Transverse colon (tissue), 4 donors: Measurements from ENCODE around the gene TRIM14. TPM values are rescaled to one million over a fixed set of nuclear protein-coding genes. Genes with fewer than 3 reads are reported as not detected.

Experiments used
- DNase-seq: peaks from one replicate; pipeline ENCODE4 v3.0.0-alpha.2; 2019
- H3K27ac ChIP-seq, 4 donors: fragments of 200-600 bp; sonication (generic); 2 replicates each; pipeline ENCODE4 v1.5.1; 2016 to 2018; ENCODE audit warnings: inconsistent platforms in 4 of 4
- H3K27me3 ChIP-seq: fragments of 200-600 bp; sonication (generic); 2 replicates; pipeline ENCODE4 v1.5.1; 2017; ENCODE audit warnings: inconsistent platforms
- H3K36me3 ChIP-seq, 4 donors: fragments of 200-600 bp; sonication (generic); 2 replicates each; pipeline ENCODE4 v1.5.1; 2017 to 2019; ENCODE audit warnings: inconsistent platforms in 4 of 4
- H3K4me1 ChIP-seq, 4 donors: fragments of 200-600 bp; sonication (generic); 2 replicates each; pipeline ENCODE4 v1.5.1; 2017 to 2020; ENCODE audit warnings: inconsistent platforms in 4 of 4
- H3K4me3 ChIP-seq, 4 donors: fragments of 200-600 bp; sonication (generic); 1 replicate in 1 of 4; 2 replicates in 3 of 4; pipeline versions ENCODE4 v1.5.1 to v1.6.1; 2017 to 2019; ENCODE audit warnings: inconsistent platforms in 4 of 4
- H3K9me3 ChIP-seq, 2 donors: fragments of 200-600 bp; sonication (generic); 2 replicates each; pipeline ENCODE4 v1.5.1; 2017 to 2019; ENCODE audit warnings: inconsistent platforms in 2 of 2
- CTCF ChIP-seq, 5 experiments: fragments of 200-600 bp in 3 of 5; fragments of 450-650 bp in 2 of 5; sonication (generic) in 3 of 5; IDR thresholded peaks; 1 replicate in 2 of 5; 2 replicates in 3 of 5; pipeline ENCODE4 v1.5.1; 2016 to 2017; ENCODE audit warnings: antibody characterized with exemption in 5 of 5, inconsistent platforms in 3 of 5, mild to moderate bottlenecking in 2 of 5, moderate library complexity in 1 of 5
- EP300 ChIP-seq: sonication (generic); formaldehyde crosslinking; IDR thresholded peaks from one replicate; pipeline ENCODE4 v1.6.1; 2017; ENCODE audit warnings: antibody characterized with exemption, low read depth
- POLR2A ChIP-seq: fragments of 450-650 bp; IDR thresholded peaks from one replicate; pipeline ENCODE4 v1.6.1; 2016; ENCODE audit warnings: antibody characterized with exemption, mild to moderate bottlenecking, moderate library complexity
- POLR2AphosphoS5 ChIP-seq, 3 donors: sonication (generic); formaldehyde crosslinking; IDR thresholded peaks; one replicate each; pipeline ENCODE4 v1.6.1; 2016; ENCODE audit warnings: antibody characterized with exemption in 3 of 3
- WGBS, 2 donors: methylation state at CpG; one replicate each; pipeline ENCODE4 v1.1.5; 2018; ENCODE audit warnings: low coverage in 1 of 2; 5-methylcytosine and 5-hydroxymethylcytosine counted together
- in situ Hi-C, 4 donors: fragments of 200-750 bp; cut with MboI; loops; one replicate each; pipeline versions ENCODE4 v1.15.0 to v1.15.1; 2017; ENCODE audit warnings: low sequenced_read_pairs in 3 of 4, low pct_ligation_motif_present in 1 of 4, low pct_unique_long_range_greater_than_20kb in 1 of 4
- intact Hi-C: fragments of 100-400 bp; cut with DNase I; formaldehyde crosslinking; loops from one replicate; pipeline ENCODE4 v1.15.1; 2023; ENCODE audit warnings: low total_unique reads
- total RNA-seq, 4 donors: library from RNA; depleted of rRNA; stranded (reverse); fragments of >200 nt; gene quantifications; one replicate each; pipeline ENCODE4 v1.1.0, GENCODE V29; 2016

Gene TRIM14
- total RNA-seq, 4 donors from 2014 or later = 28.7 to 58.7 (median 53.8) TPM

GRCh38 chr9:98024702-98025101 lies 94.3 kb downstream of the TRIM14 start:
- intact Hi-C loops = no loop called here
- peaks cover 0 to under 1% (median 0%) of the 10 kb centered on the region in 4 donors for H3K4me1 ChIP-seq
- no peaks in the 10 kb centered on the region for H3K36me3 ChIP-seq
- in situ Hi-C loops = loop anchor here in 1 of 4 donors (25.0 kb wide), 1 partner anchor 112 kb away; the partner anchor contains the start of gene TRMO
- DNase-seq = no peak
- no peak overlapping the region for H3K27ac ChIP-seq
- no peak overlapping the region for H3K4me3 ChIP-seq
- H3K9me3 ChIP-seq = no peaks in the 10 kb centered on the region
- WGBS, 2 donors = 95% methylated on average over 1 of the region's 1 CpG; no CpG with 5 or more reads in 1 of the 2 donors
- no peaks in the 10 kb centered on the region for H3K27me3 ChIP-seq
- TF ChIP-seq EP300 (no peak), POLR2A (no peak), POLR2AphosphoS5 (IDR thresholded peaks at IDR 0.05) (no peak), CTCF (IDR thresholded peaks at IDR 0.05) (no peak)

DNA sequence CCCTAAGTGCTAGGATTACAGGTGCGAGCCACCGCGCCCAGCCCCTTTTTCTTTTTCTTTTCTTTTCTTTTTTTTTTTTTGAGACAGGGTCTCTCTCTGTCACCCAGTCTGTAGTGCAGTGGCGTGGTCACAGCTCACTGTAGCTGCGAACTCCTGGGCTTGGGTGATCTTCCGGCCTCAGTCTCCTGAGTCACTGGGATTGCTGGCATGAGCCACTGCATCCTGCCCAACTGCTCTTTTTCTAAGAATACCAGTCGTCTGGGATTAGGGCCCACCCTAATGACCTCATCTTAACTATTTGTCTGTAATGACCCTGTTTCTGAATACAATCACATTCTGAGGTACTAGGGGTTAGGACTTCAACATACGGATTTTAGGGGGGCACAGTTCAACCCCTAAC lies 96.6 kb downstream of the TRIM14 start:
- TF ChIP-seq CTCF (IDR thresholded peaks at IDR 0.05) (no peak), POLR2A (no peak), POLR2AphosphoS5 (IDR thresholded peaks at IDR 0.05) (no peak), EP300 (no peak)
- Histone ChIP-seq H3K36me3 (peaks cover 0 to 6% (median 1%) of the 10 kb centered on the region in 4 donors), H3K4me1 (peaks cover 0 to 9% (median 7%) of the 10 kb centered on the region in 4 donors), H3K27ac (no peak overlapping the region), H3K27me3 (no peaks in the 10 kb centered on the region), H3K4me3 (no peak overlapping the region), H3K9me3 (no peaks in the 10 kb centered on the region)
- intact Hi-C loops = no loop called here
- 86% methylated on average over 8 of the region's 8 CpGs; no CpG with 5 or more reads in 1 of the 2 donors for WGBS, 2 donors
- in situ Hi-C loops = no loop called here
- no peak for DNase-seq

DNA sequence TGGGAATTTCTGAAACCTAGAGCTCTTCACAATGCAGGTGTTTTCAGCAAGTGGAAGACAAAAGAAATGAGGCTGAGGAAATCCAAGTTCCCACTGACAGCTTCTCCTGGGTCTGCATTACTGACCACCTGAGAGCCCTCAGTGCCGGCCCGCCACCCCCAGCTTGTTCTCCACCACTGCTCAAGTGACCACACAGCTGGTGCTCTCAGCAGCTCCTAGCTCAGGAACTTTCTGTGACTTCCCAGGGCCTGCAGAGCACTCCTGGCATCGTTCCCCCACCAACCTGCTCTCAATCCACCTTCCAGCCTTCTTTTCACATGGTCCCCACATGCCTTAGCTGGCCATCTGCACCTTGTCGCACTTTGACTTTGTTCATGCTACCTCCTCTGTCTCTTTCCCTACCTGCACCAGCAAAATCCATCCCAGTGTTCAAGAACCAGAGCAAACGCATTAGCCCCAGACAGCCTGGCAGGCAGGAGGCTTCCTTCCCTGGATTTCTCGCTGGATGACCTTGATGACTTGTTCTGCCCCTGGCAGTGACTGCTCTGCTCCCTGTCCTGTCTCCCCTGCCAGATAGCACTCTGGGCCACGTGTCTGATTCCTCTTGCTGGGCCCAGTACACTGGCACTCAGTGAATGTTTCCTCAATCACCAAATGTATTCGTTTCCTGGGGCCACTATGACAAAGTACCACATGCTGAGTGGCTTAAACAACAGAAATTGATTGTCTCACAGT lies 97.5 kb downstream of the TRIM14 start:
- in situ Hi-C loops = no loop called here
- intact Hi-C loops = no loop called here
- DNase-seq = no peak
- WGBS, 2 donors = 86 to 95% methylated on average over 4 to 8 of the region's 8 CpGs
- Histone ChIP-seq H3K27ac (no peak overlapping the region), H3K27me3 (no peaks in the 10 kb centered on the region), H3K36me3 (peaks cover 0 to 13% (median 3%) of the 10 kb centered on the region in 4 donors), H3K4me3 (no peak overlapping the region), H3K4me1 (peaks cover 0 to 11% (median 7%) of the 10 kb centered on the region in 4 donors), H3K9me3 (no peaks in the 10 kb centered on the region)
- TF ChIP-seq EP300 = no peak
- no peak for TF ChIP-seq POLR2A
- no peak for TF ChIP-seq CTCF (IDR thresholded peaks at IDR 0.05)
- TF ChIP-seq POLR2AphosphoS5 (IDR thresholded peaks at IDR 0.05) = no peak

GRCh38 chr9:98020476-98021145 lies 98.4 kb downstream of the TRIM14 start:
- Histone ChIP-seq H3K9me3 (no peaks in the 10 kb centered on the region), H3K4me3 (no peak overlapping the region), H3K27me3 (no peaks in the 10 kb centered on the region), H3K27ac (peak overlapping the region in 3 of 4 donors; percentile 67 to 75 (median 70)), H3K36me3 (peaks cover 0 to 13% (median 4%) of the 10 kb centered on the region in 4 donors), H3K4me1 (peaks cover 0 to 11% (median 7%) of the 10 kb centered on the region in 4 donors)
- TF ChIP-seq CTCF (IDR thresholded peaks at IDR 0.05) = no peak
- TF ChIP-seq EP300 = no peak
- TF ChIP-seq POLR2A = no peak
- no peak for TF ChIP-seq POLR2AphosphoS5 (IDR thresholded peaks at IDR 0.05)
- intact Hi-C loops = no loop called here
- in situ Hi-C loops = no loop called here
- 96% methylated on average over 8 of the region's 8 CpGs; no CpG with 5 or more reads in 1 of the 2 donors for WGBS, 2 donors
- DNase-seq = no peak
